GM19455 (cell line): ENCODE data around the gene IL17B.

Source experiments
- ATAC-seq: cut with Tn5 transposase; IDR thresholded peaks from one replicate; pipeline ENCODE4 v1.9.1; 2021; ENCODE audit not compliant: unreplicated experiment

Gene IL17B

GRCh38 chr5:149415066-149415967 lies 36.2 kb upstream of the IL17B start:
- no peak for ATAC-seq

GRCh38 chr5:149414405-149415065 lies 35.4 kb upstream of the IL17B start:
- ATAC-seq = no peak

- ATAC-seq = no peak
Measured at GRCh38 chr5:149413477-149414210, 34.6 kb upstream of the IL17B start.

- no peak for ATAC-seq
Measured at GRCh38 chr5:149412783-149413476, 33.8 kb upstream of the IL17B start.

- no peak for ATAC-seq
Measured at GRCh38 chr5:149411738-149412519, 32.8 kb upstream of the IL17B start.

GRCh38 chr5:149410721-149411432 lies 31.8 kb upstream of the IL17B start:
- ATAC-seq = no peak

GRCh38 chr5:149410071-149410470 lies 31.0 kb upstream of the IL17B start:
- ATAC-seq = no peak

GRCh38 chr5:149409268-149409948 lies 30.3 kb upstream of the IL17B start:
- no peak for ATAC-seq

GRCh38 chr5:149408252-149409099 lies 29.4 kb upstream of the IL17B start:
- no peak for ATAC-seq

GRCh38 chr5:149407323-149408251 lies 28.5 kb upstream of the IL17B start:
- no peak for ATAC-seq

GRCh38 chr5:149406979-149407306 lies 27.9 kb upstream of the IL17B start:
- no peak for ATAC-seq

- no peak for ATAC-seq
Measured at GRCh38 chr5:149406203-149406978, 27.3 kb upstream of the IL17B start.

- ATAC-seq = no peak
Measured at GRCh38 chr5:149405550-149406202, 26.6 kb upstream of the IL17B start.

- ATAC-seq = no peak
Measured at GRCh38 chr5:149404746-149405549, 25.9 kb upstream of the IL17B start.
